NCI-H146 treated with DMSO at 0.1 percent for 48 hours (cell line): ENCODE measurements around the gene KIF21A.

Experiments used
- DNase-seq: peaks from one replicate; lab custom pipeline; 2025; ENCODE audit not compliant: unreplicated experiment; lab: John Stamatoyannopoulos, UW

KIF21A gene

DNA sequence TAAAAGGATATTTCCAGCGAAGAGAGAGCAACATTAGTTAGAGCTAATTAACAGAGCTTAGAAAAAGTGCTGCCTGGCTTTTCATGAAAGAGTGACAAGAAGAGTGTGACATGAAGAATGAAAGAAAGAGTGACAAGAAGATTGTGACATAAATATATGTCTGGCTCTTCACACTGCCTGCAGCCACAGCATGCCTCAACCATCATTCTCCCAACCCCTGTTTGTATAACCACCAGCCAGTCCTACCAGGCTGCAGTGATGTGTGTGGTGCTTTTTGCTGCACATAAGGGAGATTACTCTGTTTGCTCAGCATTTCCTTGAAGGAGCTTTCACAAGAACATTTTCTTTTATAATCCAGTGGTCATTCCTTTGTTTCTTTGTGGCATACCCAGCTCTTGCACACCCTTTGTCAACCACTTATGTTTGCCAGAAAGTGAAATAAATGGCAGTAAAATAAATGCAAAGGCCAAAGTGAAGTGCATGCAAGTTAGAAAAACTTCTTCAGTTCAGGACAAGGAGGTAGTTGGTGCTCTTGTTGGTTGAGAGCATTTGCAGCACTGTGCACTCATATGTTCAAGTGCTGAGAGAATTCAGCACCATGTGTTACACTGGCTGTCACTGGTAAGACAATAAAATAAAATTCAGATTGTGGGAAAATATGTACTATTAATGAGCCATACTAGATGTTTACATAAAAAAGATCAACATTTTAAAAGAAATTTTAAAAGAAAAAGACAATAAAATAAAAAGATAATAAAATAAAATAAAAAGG is 50.6 kb downstream of the KIF21A start:
- no peak for DNase-seq

GRCh38 chr12:39390752-39391151 is 52.2 kb downstream of the KIF21A start:
- no peak for DNase-seq

- no peak for DNase-seq
These were observed 53.3 kb downstream of the KIF21A start for GRCh38 chr12:39389399-39390150.

DNA sequence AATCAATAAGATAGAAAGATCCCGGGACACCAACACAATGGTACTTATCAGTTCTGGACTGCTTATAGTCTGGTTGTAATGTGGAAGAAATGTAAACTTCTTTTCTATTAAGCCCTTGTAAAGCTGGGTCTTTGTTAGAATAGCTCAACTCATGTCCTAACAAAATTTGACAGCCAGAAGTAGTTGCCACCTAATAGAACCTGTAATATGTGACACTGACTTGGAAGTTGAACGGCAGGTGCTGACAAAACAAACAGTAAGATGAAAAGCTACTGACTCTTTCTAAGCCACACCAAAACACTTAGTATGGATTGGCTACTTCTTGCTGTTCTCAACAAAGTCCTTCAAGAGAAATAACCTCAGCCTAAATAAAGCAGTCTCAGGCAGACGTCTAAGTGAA is 56.6 kb downstream of the KIF21A start:
- no peak for DNase-seq

GRCh38 chr12:39383114-39383513 is 59.8 kb downstream of the KIF21A start:
- DNase-seq, result no peak

- DNase-seq, result no peak
These were observed 62.8 kb downstream of the KIF21A start for GRCh38 chr12:39380090-39380489.

DNA sequence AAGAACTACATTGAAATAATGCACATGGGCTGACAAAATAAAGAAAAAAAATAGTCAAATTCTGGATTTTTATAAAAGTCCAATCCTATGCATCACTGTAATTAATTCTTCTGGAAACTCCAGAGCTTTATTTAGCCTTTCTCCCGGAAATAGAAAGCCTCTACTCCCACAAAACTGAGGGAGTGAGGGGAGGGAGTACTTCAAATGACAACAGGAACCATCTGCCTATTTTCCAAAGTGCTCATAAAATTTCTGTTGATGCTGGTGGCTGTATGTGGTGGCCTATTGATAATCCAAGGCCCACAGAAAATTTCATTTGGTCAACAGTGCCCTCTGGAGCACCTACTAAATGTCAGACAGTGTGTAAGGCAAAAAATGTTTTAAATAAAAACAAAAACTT is 64.6 kb downstream of the KIF21A start:
- no peak for DNase-seq

GRCh38 chr12:39375206-39375808 is 67.6 kb downstream of the KIF21A start:
- no peak for DNase-seq

GRCh38 chr12:39372929-39373328 is 70.0 kb downstream of the KIF21A start:
- DNase-seq, result no peak

- no peak for DNase-seq
These were observed 70.6 kb downstream of the KIF21A start for GRCh38 chr12:39372204-39372925.

DNA sequence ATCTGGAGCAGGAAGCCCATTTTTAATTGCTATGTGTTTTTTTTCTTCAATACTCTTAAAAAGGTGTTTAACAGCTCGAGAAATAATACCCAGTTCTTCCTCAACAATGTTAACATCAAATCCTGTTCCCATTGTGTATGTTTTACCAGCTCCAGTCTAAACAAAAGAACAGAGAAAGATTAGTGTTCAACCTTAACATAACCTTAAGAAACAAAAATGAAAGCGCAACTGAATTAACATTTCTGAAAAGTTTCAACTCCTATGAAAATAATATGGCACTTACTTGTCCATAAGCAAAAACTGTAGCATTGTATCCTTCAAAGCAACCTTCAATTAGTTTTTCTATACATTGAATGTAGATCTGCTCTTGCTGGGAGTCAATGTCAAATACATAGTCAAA is 73.2 kb downstream of the KIF21A start:
- DNase-seq, result no peak

GRCh38 chr12:39368891-39369290 is 74.0 kb downstream of the KIF21A start:
- no peak for DNase-seq

- no peak for DNase-seq
These were observed 74.8 kb downstream of the KIF21A start for GRCh38 chr12:39368096-39368495.

DNA sequence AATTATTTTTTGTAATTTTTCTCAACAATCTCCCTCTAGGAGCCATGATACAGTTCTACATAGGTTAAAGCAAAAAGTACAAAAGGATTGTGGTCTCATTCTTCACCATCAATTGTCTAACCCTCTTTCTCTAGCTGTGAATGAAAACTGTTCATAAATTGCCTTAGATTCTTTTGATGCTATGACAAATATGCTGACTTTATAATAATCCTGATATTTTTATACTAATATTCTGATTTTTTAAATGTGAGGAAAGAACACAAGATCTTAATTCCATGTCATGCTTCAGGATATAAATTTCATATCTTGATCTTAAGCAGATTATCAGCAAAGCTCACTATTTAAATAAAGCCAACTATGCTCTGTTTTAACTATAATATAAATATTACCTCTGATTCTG is 75.4 kb downstream of the KIF21A start:
- DNase-seq, result no peak

- DNase-seq, result no peak
These were observed 77.4 kb downstream of the KIF21A start for GRCh38 chr12:39365364-39366001.

DNA sequence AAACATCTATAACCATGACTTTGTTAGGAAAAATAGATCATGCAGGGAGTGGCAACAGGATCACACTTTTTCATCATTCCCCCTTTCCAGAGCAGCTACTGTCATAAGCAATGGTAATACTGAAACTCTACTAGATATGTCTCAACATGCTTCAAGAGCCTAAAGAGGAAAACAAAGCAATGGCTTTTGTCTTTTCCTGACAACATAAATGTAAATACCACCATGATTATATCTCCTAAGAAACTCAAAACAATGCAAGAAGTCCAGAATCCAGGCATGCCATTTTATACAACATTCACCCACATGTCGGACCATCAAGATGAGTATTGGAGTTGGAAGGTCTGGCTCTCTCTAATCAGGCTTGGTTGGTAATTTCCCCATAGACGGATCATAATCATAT is 78.7 kb downstream of the KIF21A start:
- DNase-seq, result no peak

- DNase-seq, result no peak
These were observed 83.3 kb downstream of the KIF21A start for GRCh38 chr12:39359645-39360044.

GRCh38 chr12:39357041-39357440 is 85.9 kb downstream of the KIF21A start:
- DNase-seq, result no peak

DNA sequence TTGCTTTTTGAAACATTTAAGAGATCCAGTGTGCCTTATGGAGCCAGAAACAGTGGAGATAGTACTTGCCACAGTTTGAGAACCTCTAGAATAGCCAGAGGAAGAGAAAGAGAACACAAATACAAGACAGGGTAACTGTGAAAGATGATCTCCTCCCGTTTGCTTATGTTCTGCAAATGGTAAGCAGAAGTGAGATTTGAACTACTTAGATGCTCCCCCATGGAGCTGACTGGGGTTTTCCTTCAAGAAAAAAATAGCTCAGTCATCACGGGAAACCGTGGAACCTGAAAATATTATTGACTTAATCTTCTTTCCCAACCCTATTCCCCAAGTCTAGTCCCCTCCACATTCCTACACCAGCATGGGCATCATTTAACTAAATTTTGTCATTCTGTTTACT is 87.1 kb downstream of the KIF21A start:
- no peak for DNase-seq

GRCh38 chr12:39354955-39355354 is 88.0 kb downstream of the KIF21A start:
- no peak for DNase-seq

DNA sequence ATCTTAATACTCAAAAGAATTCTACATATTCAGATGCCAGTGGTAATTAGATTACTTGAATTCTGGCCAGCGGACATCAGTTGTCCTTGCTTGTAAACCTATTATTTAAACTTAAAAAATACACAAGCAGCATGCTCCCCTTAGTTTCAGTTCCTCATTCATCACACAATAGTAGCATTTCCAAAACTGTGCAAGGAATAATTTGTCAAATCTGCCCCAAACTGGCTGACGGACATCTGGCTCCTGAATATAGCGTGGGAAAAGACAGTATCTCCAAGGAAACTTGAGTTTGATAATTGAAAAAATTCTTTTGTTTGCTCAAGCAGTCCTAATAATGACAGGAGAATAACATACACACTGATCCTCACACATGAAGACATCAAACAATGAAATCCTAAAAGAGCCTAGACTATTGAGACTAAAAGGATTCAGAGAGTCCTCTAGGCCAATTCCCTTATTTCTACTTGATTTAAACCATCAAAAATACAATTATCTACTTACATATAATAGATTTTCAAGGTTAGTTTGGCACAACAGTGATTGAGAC is 90.4 kb downstream of the KIF21A start:
- no peak for DNase-seq
